Activated CD4-positive, CD25-positive, alpha-beta regulatory T cell treated with anti-CD3 and anti-CD28 coated beads, Interleukin-2, amount 50 U/mL, for 16 hours (primary cell): Measurements from ENCODE around the gene CAPN10.
"Not testable (repeated sequence)": the region's sequence is repeated elsewhere in the genome, so short reads cannot be mapped to it uniquely, and the experiment has no call there.

ENCODE experiments used
- DNase-seq: peaks from one replicate; pipeline ENCODE4 v3.0.0-alpha.2; 2020; ENCODE audit warnings: low read depth, low spot score

CAPN10 gene, protein sequence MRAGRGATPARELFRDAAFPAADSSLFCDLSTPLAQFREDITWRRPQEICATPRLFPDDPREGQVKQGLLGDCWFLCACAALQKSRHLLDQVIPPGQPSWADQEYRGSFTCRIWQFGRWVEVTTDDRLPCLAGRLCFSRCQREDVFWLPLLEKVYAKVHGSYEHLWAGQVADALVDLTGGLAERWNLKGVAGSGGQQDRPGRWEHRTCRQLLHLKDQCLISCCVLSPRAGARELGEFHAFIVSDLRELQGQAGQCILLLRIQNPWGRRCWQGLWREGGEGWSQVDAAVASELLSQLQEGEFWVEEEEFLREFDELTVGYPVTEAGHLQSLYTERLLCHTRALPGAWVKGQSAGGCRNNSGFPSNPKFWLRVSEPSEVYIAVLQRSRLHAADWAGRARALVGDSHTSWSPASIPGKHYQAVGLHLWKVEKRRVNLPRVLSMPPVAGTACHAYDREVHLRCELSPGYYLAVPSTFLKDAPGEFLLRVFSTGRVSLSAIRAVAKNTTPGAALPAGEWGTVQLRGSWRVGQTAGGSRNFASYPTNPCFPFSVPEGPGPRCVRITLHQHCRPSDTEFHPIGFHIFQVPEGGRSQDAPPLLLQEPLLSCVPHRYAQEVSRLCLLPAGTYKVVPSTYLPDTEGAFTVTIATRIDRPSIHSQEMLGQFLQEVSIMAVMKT

DNA sequence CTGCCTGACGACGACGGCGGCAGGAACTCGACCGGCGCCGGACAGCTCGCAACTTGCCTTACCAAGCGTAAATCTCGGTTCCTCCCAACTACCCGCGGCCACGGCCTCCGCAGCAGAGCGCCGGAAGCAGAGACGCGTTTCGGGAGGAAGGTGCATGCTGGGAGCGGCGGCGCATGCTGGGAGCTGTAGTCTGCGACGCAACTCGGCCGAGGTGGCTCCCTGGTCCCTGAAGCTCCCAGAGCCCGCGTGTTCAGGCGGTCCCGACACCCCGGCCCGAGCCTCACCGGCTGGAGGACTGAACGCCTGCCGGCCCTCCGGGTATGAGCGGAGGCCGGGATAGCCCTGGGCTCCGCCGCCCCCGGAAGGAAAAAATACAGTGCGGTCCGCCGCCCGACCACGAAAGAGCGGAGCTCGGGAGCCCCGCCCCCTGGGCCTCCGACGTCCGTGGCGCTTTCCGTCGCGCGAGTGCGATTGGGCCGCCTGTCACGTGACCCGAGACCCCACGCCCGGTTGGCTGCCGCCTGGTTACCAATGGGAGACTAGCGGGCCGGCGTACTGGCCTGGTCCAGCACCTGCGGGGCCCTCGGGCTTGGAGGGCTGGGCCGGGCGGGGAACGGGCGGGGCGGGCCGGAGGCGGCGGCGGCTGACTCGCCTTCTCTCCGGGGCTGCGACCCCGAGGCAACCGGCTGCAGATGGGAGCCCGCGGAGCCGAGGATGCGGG lies at the start of gene CAPN10:
TSS of gene CAPN10 (plus strand) at position 537 of the 721 bp plus-strand sequence. CDS start at position 715, 178 bp downstream.
- DNase-seq: peak; percentile 94

DNA sequence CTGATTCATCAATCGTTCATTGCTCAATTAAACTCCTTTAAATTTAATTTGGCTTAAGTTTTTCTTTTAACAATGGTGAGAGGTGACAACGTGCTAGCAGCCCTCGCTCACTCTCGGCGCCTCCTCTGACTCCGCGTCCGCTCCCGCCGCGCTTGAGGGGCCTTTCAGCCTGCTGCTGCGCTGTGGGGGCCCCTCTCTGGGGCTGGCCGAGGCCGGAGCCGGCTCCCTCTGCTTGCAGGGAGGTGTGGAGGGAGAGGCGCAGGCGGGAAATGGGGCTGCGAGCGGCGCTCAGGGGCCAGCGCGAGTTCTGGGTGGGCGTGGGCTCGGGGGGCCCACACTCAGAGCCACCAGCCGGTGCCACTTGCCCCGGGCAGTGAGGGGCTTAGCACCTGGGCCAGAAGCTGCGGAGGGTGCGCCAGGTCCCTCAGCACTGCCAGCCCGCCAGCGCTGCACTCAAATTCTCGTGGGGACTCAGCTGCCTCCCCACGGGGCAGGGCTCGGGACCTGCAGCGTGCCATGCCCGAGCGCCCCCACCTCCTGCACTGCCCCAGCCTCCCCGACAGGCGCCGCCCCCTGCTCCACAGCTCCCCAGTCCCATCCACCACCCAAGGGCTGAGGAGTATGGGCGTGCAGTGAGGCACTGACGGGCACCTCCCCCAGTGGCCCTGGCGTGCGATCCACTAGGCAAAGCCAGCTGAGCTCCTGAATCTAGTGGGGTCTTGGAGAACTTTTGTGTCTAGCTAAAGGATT lies 48.3 kb upstream of the CAPN10 start:
- DNase-seq: no peak

- not testable (repeated sequence) for DNase-seq
These were observed 47.4 kb upstream of the CAPN10 start for GRCh38 chr2:240539101-240539500.

- no peak for DNase-seq
These were observed 46.6 kb upstream of the CAPN10 start for GRCh38 chr2:240539906-240540305.

GRCh38 chr2:240551288-240551687 lies 35.2 kb upstream of the CAPN10 start:
- DNase-seq: no peak

GRCh38 chr2:240551811-240552210 lies 34.7 kb upstream of the CAPN10 start:
- DNase-seq: no peak

DNA sequence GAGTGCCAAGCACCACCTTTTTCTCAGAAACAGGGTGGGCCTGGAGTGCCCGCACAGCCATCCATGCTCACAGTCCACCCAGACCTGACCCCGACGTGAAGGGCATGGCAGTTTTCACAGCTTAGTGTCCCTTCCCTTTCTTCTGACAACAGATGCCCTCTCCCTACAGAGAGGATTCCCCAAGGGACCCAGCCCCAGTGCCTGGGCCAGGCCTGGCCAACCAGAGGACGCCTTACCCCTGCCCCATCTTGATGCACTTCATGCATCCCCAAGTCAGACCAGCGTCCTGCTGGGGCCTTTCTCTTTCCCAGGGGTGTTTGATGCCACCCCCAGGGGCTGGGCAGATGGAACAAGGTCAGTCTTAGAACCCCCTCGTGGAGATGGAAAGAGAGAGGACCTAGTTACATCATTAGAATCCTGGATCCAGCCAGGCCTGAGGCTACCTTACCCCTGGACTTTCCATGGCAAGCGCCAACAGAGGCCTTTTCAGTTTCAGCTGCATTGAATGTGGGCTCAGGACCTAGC lies 32.5 kb upstream of the CAPN10 start:
- DNase-seq: no peak

- DNase-seq: no peak
These were observed 31.6 kb upstream of the CAPN10 start for GRCh38 chr2:240554767-240555493.

DNA sequence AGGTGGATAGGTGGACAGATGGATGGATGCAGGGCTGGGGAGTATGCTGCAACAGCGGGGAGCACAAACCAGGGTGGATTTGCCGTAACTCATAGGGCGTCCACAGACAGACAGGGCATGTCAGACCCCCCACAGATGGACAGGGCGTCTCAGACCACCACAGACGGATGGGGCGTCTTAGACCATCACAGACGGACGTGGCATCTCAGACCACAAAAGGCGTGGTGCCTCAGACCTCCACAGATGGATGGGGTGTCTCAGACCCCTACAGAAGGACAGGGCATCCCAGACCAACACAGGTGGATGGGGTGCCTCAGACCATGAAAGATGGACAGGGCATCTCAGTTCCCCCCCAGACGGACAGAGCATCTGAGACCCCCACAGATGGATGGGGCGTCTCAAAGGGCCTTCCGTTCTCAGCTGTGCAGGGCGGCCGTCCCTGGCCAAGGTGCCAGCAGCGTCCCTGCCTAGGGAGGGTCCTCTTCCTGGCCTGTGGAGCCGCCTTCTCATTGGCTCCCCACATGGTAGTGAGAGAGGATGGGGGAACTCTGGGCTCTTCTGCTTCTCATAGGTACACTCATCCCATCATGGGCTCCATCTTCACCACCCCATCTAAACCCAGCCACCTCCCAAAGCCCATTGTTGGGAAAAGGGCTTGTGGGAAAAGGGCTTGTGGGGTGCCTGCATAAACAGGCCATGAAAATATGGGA lies 30.8 kb upstream of the CAPN10 start:
- no peak for DNase-seq

DNA sequence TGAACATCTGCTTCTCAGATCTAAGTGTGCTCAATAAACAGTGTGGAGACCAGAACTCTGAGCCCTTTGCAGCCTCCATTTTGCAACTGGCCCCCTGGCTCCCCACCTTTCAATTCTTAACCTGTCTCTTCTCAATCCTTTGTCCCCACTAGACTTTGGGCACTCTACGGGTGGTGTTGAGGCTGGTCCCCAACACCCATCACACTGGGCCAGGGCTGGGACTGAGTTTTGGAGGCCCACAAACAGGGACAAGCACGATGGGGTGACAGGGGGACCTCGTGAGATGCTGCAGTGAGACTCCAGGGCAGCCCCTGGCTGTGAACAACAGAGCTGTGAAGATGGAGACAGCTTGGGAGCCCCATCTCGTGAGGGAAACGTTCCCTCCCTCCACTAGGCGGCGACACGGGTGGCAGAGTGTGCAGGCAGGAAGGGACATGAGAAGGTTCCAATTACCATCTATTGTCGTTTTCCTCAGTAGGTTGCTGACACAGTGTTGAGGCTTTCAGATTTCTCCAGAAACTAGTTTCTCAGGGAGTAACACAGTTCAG lies 29.9 kb upstream of the CAPN10 start:
- peak; percentile 54 for DNase-seq

DNA sequence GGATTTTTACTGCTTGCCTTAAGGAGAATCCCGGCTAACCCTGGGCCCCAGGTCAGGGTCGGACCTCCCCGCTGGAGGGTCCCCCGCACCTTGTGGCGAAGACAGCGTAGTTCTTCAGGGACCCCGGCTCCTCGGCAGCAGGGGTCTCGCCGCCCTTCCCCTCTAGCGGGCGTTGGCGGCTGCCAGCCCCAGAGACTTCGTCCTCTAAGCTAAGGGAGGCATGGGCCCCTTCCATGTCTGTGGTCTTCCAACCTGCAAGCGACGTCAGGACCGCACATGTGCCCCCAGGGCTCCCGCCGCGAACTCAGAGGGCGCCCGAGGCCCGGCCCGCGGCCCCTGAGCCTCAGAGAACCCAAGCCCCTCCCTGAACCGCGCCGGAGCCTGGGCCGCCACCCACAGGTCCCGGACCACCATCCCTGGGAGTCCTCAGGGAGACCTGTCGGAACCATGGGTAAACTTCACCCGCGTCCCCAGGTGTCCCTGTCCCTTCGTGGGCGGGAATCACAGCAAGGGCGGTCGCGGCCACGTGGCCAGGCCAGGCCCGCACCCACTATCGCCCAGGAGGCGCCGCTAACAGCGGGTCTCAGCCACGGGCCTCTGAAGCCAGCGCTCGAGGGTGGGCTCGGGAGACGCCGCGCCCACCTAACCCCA lies 29.3 kb upstream of the CAPN10 start:
- no peak for DNase-seq

- no peak for DNase-seq
These were observed 28.7 kb upstream of the CAPN10 start, which contains the start of gene ANKMY1 for GRCh38 chr2:240557808-240558207. TSS of gene ANKMY1 (minus strand) at chr2:240557988. CDS start at chr2:240557335, 653 bp downstream.

GRCh38 chr2:240558236-240558761 lies 28.2 kb upstream of the CAPN10 start:
- no peak for DNase-seq

DNA sequence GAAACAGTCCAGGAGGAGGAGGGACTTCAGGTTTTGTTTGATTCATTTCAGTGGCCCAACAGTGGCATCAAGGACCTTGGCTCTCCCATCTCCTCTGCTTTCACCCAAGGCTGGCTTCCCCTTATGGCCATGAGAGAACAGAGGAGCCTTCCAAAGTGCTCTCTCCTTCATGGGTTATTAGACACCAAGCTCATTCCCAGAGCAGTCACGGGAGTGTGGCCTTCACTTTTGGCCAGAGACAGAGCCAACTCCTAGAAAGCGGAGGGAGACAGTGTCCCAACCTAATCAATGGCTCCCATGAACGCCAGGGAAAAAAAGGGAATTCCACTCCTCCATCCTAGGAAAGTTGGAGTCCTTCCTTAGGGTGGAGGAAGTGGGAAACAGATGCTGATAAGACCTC lies 27.2 kb upstream of the CAPN10 start:
- no peak for DNase-seq

DNA sequence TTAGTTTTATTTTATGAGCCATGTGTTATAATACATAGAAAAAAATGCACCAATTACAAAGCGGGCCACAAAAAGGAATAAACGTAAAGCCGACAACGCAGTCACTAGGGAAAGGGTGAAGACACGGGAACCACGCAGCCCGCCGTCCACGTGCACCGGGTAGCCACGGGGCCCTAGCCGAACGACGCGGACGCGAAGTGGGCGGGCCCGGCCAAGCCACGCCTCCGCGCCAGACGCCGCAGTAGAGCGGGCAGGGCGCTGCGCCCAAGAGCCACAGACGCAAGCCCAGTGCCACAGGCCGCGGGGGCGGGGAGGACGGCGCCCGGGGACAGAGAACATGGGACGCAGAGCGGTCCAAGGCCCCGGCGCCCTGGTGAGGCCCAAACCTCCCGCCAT lies 26.5 kb upstream of the CAPN10 start, which contains the start of gene DUSP28:
TSS of gene DUSP28 (plus strand) at position 274 of the 396 bp plus-strand sequence. CDS start 328 bp downstream, outside the sequence.
- DNase-seq: peak; percentile 78

DNA sequence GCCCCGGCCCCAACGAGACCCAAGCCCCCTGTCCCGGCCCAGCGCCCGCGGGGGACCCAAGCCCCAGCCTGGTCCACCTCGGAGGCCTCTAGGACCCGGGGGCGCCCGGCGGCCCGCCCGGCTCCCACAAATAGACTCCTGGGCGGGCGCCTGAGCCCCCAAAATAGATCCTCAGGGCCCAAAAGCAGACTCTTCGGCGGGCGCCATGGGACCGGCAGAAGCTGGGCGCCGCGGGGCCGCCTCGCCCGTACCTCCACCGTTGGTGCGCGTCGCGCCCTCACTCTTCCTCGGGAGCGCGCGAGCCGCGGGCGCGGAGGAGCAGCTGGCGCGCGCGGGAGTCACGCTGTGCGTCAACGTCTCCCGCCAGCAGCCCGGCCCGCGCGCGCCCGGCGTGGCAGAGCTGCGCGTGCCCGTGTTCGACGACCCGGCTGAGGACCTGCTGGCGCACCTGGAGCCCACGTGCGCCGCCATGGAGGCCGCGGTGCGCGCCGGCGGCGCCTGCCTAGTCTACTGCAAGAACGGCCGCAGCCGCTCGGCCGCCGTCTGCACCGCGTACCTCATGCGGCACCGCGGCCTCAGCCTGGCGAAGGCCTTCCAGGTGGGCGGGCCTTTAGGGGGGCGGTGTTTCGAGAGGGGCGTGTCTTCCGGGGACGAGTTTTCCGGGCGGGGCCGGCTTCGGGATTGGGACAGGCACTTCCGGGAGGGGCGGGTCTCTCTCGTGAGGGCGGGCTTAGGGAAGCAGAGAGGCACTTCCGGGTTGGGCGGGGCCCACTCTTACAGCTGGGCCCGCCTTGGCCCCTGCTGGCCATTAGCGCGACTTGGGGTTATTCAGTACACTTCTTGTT lies 25.8 kb upstream of the CAPN10 start:
- peak; percentile 100 for DNase-seq

DNA sequence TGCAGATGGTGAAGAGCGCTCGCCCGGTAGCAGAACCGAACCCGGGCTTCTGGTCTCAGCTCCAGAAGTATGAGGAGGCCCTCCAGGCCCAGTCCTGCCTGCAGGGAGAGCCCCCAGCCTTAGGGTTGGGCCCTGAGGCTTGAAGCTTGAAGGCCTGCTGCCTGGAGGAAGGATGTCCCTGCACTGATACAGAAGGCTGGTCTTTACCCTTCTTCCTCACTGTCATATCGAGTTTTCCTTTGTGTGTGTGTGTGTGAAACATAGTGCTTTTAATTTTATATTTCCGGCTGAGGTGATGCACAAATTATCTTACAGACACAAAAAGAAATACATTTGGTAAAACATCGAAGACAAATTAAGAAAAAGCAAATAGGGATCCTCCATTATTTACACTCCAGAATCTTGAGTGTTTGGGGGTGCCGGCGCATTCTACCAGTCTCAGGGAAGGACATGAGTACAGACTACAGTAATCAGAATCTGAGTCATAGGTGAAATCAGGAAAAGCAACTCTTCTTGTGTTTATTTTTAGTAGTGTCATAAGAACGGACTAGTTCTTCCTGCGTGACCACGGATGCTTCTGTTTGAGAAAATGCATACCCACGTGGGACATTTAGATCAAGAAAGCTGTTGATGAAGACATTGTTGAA lies 25.1 kb upstream of the CAPN10 start:
- DNase-seq: no peak
